LNCaP clone FGC (cell line): Measurements from ENCODE around the gene WASHC2A.
A peak's percentile ranks its signal among the peaks of the same experiment; 100 is the strongest.
"Not testable (repeated sequence)": the region's sequence is repeated elsewhere in the genome, so short reads cannot be mapped to it uniquely, and the experiment has no call there.

Experiments used
- DNase-seq: peaks from one replicate; pipeline ENCODE4 v3.0.0-alpha.2; 2011; ENCODE audit warnings: low read depth
- H3K4me3 ChIP-seq: 2 replicates; pipeline ENCODE4 v1.5.1; 2011; ENCODE audit warnings: mild to moderate bottlenecking, low read depth, low read length, control low read depth
- CTCF ChIP-seq: IDR thresholded peaks from 2 replicates; pipeline ENCODE4 v1.5.1; 2012; ENCODE audit warnings: mild to moderate bottlenecking; ENCODE audit not compliant: control insufficient read depth, insufficient read depth; ENCODE audit errors: extremely low read depth

The WASHC2A gene

GRCh38 chr10:50067546-50068351, at the start of gene WASHC2A:
Gene WASHC2A, plus strand, starts transcription at chr10:50067954. Its CDS starts 52 bp downstream, at chr10:50068006.
- not testable (repeated sequence) for DNase-seq
- H3K4me3 ChIP-seq: peak within 1 kb of the TSS; percentile 56

GRCh38 chr10:50019279-50019678, 48.5 kb upstream of the WASHC2A start:
- not testable (repeated sequence) for DNase-seq, H3K4me3 ChIP-seq

DNA sequence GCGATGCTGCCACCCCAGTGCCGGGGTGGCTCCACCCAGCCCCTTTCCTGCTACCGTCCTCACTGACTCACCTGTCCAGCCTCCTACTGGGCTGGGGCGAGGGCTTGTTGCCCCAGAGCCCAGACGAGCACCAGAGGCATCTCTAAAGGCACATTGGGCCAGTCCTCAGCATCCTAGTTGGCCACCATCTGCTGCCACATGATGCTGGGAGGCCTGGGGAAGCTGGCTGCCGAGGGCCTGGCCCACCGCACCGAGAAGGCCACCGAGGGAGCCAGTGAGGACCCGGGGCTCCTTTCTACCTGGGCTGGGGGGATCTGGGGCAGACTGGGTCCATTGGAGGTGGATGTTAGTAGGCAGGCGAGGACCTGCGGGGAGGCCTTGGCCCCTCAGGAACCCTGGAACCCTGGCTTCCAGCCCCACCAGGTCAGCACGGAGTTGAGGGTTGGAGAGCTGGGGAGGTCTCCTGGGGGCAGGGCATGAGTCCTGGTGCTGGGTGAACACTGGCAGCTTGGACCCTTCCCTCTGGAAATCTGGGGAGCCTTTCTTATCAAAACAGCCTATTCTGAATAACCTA, 47.2 kb upstream of the WASHC2A start:
- not testable (repeated sequence) for DNase-seq

DNA sequence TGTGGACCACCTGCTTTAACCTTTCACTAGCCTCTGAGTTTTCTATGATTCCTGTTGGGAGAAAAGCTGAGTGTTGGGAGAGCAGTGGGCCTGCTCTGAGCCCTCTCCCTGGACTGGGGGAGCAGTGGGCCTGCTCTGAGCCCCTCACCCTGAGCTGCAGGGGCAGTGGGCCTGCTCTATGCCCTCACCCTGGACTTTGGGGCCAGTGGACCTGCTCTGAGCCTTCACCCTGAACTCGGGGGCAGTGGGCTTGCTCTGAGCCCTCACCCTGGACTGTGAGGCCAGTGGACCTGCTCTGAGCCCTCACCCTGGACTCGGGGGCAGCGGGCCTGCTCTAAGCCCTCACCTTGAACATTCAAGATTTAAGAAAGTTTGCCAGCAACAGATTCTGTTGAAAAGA, 46.1 kb upstream of the WASHC2A start:
- DNase-seq: no peak
- no peak for TF ChIP-seq CTCF

More for the DNA sequence above, 47.2 kb upstream of the WASHC2A start:
- H3K4me3 ChIP-seq: not testable (repeated sequence)

GRCh38 chr10:50024716-50025383, 42.9 kb upstream of the WASHC2A start:
- H3K4me3 ChIP-seq, DNase-seq: not testable (repeated sequence)

More for the DNA sequence above, 46.1 kb upstream of the WASHC2A start:
- no peak overlapping the region for H3K4me3 ChIP-seq

DNA sequence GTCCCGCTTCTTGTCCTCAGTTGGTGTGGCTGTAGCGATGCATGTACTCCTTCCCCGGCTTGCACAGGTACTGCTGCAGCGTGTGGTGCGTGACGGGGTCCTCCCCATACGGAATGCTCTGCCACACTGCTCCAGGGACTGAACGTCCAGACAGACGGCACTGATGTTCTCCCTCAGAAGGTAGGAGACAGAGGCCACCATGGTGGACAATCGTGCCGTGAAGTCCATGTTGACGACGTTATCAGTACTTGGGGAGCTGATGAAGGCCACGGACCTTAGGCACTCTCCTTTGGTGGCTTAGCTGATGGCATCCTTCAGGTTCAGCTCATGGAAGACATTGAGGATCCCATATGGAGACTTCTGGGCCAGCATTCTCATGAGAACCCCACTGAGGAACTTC, 42.1 kb upstream of the WASHC2A start:
- no peak for TF ChIP-seq CTCF
- H3K4me3 ChIP-seq: no peak overlapping the region

DNA sequence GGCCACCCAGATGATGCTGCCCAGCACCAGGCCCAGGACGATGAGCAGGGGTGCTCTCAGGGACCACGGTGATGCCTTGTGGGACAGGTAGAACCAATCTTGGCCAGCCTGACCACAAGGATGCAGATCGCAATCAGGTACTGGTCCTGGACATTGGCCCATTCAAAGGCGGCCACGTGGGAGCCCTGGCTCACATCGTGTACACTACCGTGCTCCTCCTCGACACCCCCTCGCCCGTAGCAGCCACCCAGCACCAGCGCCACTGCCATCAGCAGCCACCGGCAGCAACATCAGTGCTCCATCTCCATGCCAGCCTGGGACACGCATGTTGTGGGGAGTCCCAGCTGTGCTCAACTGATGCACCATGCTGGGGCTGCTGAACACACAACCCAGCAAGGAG, 40.6 kb upstream of the WASHC2A start:
- H3K4me3 ChIP-seq: no peak overlapping the region
- DNase-seq: no peak
- no peak; the same call in 1 of the 2 replicates for TF ChIP-seq CTCF

More for the DNA sequence above, 42.1 kb upstream of the WASHC2A start:
- no peak for DNase-seq

- no peak overlapping the region for H3K4me3 ChIP-seq
- no peak for TF ChIP-seq CTCF
- DNase-seq: no peak
These were observed 34.3 kb upstream of the WASHC2A start for GRCh38 chr10:50033481-50033880.

DNA sequence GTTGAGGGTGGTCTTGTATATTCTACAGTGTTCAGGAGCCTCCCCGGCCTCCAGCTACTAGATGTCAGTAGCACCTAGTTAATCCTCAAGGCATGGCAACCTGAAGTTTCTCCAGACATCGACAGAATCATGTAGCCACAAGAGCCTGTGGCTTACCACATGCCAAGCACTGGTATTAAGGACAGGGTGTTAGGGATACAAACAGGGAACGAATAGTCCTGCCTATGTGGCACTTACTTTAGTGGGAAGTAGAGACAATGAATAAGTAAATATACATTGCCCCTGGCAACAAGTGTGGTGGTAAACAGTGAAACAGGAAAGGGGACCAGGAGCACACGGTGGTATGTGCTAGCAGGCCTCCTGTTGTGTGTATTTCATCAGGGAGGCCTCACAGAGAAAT, 32.4 kb upstream of the WASHC2A start:
- not testable (repeated sequence) for DNase-seq

More for the DNA sequence above, 32.4 kb upstream of the WASHC2A start:
- not testable (repeated sequence) for H3K4me3 ChIP-seq
